Lower leg skin (tissue), 4 donors: ENCODE results near the gene C1QB. TPM values are rescaled to one million over a fixed set of nuclear protein-coding genes. Genes with fewer than 3 reads are reported as not detected.

Source experiments
- DNase-seq, 2 donors: peaks; one replicate each; pipeline ENCODE4 v3.0.0-alpha.2; 2019; ENCODE audit warnings: low spot score in 2 of 2
- H3K4me3 ChIP-seq: fragments of 200-600 bp; sonication (generic); 2 replicates; pipeline ENCODE4 v1.5.1; 2017; ENCODE audit warnings: mild to moderate bottlenecking, low read depth; ENCODE audit not compliant: poor library complexity, severe bottlenecking
- POLR2A ChIP-seq, 2 donors: fragments of 450-650 bp; IDR thresholded peaks; one replicate each; pipeline ENCODE4 v1.6.1; 2016 to 2017; ENCODE audit warnings: antibody characterized with exemption in 2 of 2, mild to moderate bottlenecking in 1 of 2, moderate library complexity in 1 of 2
- WGBS, 2 donors: methylation state at CpG; one replicate each; pipeline ENCODE4 v1.1.5; 2018; 5-methylcytosine and 5-hydroxymethylcytosine counted together
- intact Hi-C: fragments of 100-400 bp; cut with DNase I; formaldehyde crosslinking; loops from one replicate; pipeline ENCODE4 v1.15.0; 2023; ENCODE audit warnings: low total_unique reads
- total RNA-seq, 4 donors: library from RNA; depleted of rRNA; stranded (reverse); fragments of >200 nt; gene quantifications; one replicate each; pipeline ENCODE4 v1.1.0, GENCODE V29; 2016
- TF ChIP-seq, protein P1 (sequence below), 3 donors: fragments of 450-650 bp; IDR thresholded peaks; one replicate each; pipeline ENCODE4 v1.5.1; 2016; ENCODE audit warnings: antibody characterized with exemption in 3 of 3, mild to moderate bottlenecking in 3 of 3, moderate library complexity in 2 of 3

Gene C1QB
- total RNA-seq, 4 donors from 2014 or later: 29.8 to 97.0 (median 47.3) TPM

DNA sequence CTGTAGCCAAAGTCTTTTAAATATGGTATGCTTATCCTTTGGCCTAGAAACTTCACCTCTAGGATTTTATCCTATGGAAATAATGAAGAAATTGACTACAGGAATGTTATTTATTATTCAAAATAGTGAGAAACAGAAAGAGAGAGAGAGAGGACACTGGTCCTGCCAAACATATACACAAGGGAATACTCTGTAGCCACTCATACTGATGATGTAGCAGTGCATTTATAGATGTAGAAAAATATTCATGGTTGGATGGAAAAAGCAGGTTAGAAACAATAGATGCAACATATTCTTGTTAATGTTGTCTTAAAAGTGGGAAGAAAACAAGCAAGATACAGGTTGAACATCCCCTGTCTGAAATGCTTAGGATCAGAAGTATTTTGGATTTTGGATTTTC is 35.4 kb downstream of the C1QB start:
- TF ChIP-seq, protein P1, sequence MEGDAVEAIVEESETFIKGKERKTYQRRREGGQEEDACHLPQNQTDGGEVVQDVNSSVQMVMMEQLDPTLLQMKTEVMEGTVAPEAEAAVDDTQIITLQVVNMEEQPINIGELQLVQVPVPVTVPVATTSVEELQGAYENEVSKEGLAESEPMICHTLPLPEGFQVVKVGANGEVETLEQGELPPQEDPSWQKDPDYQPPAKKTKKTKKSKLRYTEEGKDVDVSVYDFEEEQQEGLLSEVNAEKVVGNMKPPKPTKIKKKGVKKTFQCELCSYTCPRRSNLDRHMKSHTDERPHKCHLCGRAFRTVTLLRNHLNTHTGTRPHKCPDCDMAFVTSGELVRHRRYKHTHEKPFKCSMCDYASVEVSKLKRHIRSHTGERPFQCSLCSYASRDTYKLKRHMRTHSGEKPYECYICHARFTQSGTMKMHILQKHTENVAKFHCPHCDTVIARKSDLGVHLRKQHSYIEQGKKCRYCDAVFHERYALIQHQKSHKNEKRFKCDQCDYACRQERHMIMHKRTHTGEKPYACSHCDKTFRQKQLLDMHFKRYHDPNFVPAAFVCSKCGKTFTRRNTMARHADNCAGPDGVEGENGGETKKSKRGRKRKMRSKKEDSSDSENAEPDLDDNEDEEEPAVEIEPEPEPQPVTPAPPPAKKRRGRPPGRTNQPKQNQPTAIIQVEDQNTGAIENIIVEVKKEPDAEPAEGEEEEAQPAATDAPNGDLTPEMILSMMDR (IDR thresholded peaks at IDR 0.05): no peak
- no peak for TF ChIP-seq POLR2A (IDR thresholded peaks at IDR 0.05)
- H3K4me3 ChIP-seq: no peak overlapping the region
- DNase-seq: no peak
- intact Hi-C loops: no loop called here

DNA sequence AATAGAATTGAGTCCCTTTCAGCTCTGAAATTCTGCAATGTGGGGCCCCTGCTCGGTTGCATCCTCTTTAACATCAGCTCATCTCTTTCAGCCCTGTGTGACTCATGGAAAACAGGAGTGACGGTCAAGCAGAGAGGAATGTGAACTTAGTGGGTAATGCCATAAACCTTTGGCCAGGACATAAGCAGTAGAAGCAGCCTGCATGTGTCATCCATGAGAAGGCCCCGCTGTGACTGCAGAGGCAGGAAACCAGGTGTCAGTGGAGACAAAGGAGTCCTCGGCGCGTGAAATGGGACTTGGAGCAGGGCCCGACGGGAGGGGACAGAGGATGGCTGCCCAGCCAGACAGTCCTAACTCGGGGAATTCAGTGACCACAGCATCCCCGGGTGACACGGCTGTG is 36.5 kb downstream of the C1QB start:
- intact Hi-C loops: no loop called here
- 74 to 80% methylated on average over 11 of the region's 11 CpGs for WGBS, 2 donors
- TF ChIP-seq POLR2A (IDR thresholded peaks at IDR 0.05): no peak
- TF ChIP-seq, protein P1 (IDR thresholded peaks at IDR 0.05): no peak
- no peak for DNase-seq
- no peak overlapping the region for H3K4me3 ChIP-seq

DNA sequence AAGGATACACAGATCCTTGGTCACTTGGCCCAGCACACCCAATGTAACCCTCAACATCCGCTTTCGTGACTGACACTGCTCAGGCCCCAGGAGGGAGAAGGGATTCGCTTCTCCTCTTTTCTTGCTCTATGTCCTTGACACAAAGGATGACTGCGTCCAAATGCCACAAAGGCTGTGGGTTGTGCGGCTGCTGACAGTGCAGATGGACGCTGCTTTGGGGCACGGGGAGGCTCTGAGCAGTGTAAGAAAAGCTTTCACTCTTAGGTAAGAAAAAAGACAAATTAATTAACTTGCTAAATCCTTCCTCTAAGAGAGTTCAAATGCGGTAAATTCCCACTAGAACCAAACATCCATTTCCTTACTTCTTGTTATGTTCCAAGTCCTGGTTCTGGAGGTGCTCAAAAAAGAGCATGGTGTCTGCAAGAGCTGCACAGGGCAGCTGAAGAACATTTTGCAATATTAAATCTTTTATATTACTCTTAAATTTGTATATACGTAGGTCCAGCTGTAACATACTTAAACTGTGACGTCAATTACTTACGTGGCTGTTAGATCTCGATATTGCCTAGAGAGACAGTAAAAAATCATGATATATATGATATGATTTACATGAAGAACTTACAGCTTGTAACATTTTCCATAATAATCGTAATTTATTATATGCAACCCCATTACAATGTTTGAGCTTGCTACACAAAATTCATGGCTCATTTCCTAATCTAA is 38.2 kb downstream of the C1QB start:
- 74 to 79% methylated on average over 13 of the region's 13 CpGs for WGBS, 2 donors
- H3K4me3 ChIP-seq: no peak overlapping the region
- intact Hi-C loops: no loop called here
- DNase-seq: no peak
- TF ChIP-seq, protein P1 (IDR thresholded peaks at IDR 0.05): no peak
- TF ChIP-seq POLR2A (IDR thresholded peaks at IDR 0.05): no peak

GRCh38 chr1:22694172-22694571 is 41.1 kb downstream of the C1QB start:
- no peak for DNase-seq
- 83 to 86% methylated on average over 5 of the region's 5 CpGs for WGBS, 2 donors
- intact Hi-C loops: no loop called here
- H3K4me3 ChIP-seq: no peak overlapping the region
- TF ChIP-seq POLR2A (IDR thresholded peaks at IDR 0.05): no peak
- TF ChIP-seq, protein P1 (IDR thresholded peaks at IDR 0.05): no peak

DNA sequence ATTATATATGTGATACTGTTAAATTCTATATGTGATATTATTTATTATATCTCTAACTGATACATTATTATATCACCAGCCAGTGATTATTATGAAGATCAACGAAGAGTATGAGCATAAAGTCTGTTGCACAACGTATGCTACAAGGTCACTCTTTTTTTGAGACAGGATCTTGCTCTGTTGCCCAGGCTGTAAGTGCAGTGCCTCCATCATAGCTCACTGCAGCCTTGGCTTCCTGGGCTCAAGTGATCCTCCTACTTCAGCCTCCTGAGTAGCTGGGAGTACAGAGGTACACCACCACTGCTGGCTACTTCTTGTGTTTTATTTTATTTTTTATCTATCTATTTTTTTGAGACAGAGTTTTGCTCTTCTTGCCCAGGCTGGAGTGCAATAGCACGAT is 43.6 kb downstream of the C1QB start:
- intact Hi-C loops: no loop called here
- 80 to 86% methylated on average over 3 of the region's 3 CpGs for WGBS, 2 donors
- DNase-seq: no peak
- H3K4me3 ChIP-seq: no peak overlapping the region
- no peak for TF ChIP-seq POLR2A (IDR thresholded peaks at IDR 0.05)
- TF ChIP-seq, protein P1 (IDR thresholded peaks at IDR 0.05): no peak

DNA sequence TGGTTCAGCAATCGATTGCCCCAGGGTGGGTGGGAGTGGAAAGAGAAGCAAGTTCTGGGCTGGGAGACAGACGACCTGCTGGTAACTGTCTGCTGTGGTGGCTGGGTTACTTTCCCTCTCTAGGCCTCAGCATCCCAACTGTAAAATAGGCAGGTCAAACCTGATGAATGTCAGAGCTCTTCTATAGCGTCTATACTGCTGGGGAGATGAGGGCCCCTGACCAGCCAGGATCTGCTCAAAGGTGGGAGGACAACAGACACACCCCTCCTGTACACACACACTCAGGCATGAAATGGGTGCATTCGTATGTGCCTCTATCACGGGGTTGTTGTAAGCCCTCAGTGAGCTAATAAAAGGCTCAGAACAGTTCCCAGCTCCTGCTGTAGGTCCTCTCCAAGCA is 44.9 kb downstream of the C1QB start:
- 73 to 79% methylated on average over 5 of the region's 5 CpGs for WGBS, 2 donors
- TF ChIP-seq, protein P1 (IDR thresholded peaks at IDR 0.05): no peak
- no peak for TF ChIP-seq POLR2A (IDR thresholded peaks at IDR 0.05)
- H3K4me3 ChIP-seq: no peak overlapping the region
- intact Hi-C loops: no loop called here
- DNase-seq: no peak
